Thoracic aorta (tissue), 2 donors: Measurements from ENCODE around the gene SLCO2B1. TPM values are rescaled to one million over a fixed set of nuclear protein-coding genes. Genes with fewer than 3 reads are reported as not detected.

ENCODE experiments used
- ATAC-seq: fragments of 150-250 bp; one replicate; pipeline ENCODE4 v1.8.0; 2017; ENCODE audit warnings: low read depth; ENCODE audit not compliant: insufficient number of reproducible peaks, low FRiP score
- DNase-seq: peaks from one replicate; pipeline ENCODE4 v3.0.0-alpha.2; 2020; ENCODE audit warnings: low spot score
- H3K27ac ChIP-seq, 2 donors: fragments of 200-600 bp; sonication (generic); 1 replicate in 1 of 2; 2 replicates in 1 of 2; pipeline ENCODE4 v1.5.1; 2016; ENCODE audit warnings: mild to moderate bottlenecking in 2 of 2, moderate library complexity in 2 of 2
- H3K27me3 ChIP-seq: fragments of 200-600 bp; sonication (generic); replicated peaks from 2 replicates; pipeline ENCODE4 v1.6.0; 2016; ENCODE audit warnings: mild to moderate bottlenecking; ENCODE audit not compliant: insufficient read depth
- H3K36me3 ChIP-seq: fragments of 200-600 bp; sonication (generic); one replicate; pipeline ENCODE4 v1.5.1; 2016
- H3K4me1 ChIP-seq, 2 donors: fragments of 200-600 bp; sonication (generic); 1 replicate in 1 of 2; 2 replicates in 1 of 2; pipeline versions ENCODE4 v1.5.1 to v1.6.0; 2016; ENCODE audit warnings: low read depth in 2 of 2, mild to moderate bottlenecking in 1 of 2; ENCODE audit not compliant: control insufficient read depth in 1 of 2
- H3K4me3 ChIP-seq: fragments of 200-600 bp; sonication (generic); 2 replicates; pipeline ENCODE4 v1.5.1; 2016; ENCODE audit warnings: mild to moderate bottlenecking
- H3K9me3 ChIP-seq: fragments of 200-600 bp; sonication (generic); 2 replicates; pipeline ENCODE4 v1.5.1; 2016
- total RNA-seq, 2 donors: library from RNA; depleted of rRNA; stranded (reverse); fragments of >200 nt; gene quantifications; one replicate each; pipeline versions ENCODE4 v1.1.0 to v1.2.3, GENCODE V29; 2016
- TF ChIP-seq, protein P1 (sequence below): fragments of 200-600 bp; sonication (generic); IDR thresholded peaks from one replicate; pipeline ENCODE4 v1.5.1; 2019; ENCODE audit warnings: antibody characterized with exemption

Gene SLCO2B1
- total RNA-seq, 2 donors from 2014 or later, result 107 to 692 TPM

DNA sequence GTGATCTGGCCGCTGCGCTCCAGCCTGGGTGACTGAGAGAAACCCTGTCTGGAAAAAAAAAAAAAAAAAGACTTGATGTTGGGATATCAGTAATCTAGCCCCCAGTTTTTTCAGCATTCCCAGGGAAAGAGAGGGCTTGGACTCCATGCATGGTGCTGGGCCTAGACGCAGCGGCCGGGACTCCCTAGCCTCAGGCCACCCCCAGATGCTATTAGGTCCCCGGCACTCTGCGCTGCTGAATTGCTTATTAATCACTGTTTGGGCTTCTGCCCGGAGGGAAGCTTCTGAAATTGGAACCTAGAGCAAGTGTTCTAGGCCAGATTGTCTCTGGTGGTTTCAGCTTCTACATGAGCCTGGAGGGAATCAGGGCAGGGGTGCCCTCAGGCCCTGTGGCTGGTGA lies 39.0 kb downstream of the SLCO2B1 start:
- H3K4me3 ChIP-seq, result no peak overlapping the region
- no peaks in the 10 kb centered on the region for H3K27me3 ChIP-seq
- H3K9me3 ChIP-seq, result no peaks in the 10 kb centered on the region
- TF ChIP-seq, protein P1, sequence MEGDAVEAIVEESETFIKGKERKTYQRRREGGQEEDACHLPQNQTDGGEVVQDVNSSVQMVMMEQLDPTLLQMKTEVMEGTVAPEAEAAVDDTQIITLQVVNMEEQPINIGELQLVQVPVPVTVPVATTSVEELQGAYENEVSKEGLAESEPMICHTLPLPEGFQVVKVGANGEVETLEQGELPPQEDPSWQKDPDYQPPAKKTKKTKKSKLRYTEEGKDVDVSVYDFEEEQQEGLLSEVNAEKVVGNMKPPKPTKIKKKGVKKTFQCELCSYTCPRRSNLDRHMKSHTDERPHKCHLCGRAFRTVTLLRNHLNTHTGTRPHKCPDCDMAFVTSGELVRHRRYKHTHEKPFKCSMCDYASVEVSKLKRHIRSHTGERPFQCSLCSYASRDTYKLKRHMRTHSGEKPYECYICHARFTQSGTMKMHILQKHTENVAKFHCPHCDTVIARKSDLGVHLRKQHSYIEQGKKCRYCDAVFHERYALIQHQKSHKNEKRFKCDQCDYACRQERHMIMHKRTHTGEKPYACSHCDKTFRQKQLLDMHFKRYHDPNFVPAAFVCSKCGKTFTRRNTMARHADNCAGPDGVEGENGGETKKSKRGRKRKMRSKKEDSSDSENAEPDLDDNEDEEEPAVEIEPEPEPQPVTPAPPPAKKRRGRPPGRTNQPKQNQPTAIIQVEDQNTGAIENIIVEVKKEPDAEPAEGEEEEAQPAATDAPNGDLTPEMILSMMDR, result no peak
- no peaks in the 10 kb centered on the region for H3K36me3 ChIP-seq
- ATAC-seq, result no peak
- no peak overlapping the region for H3K27ac ChIP-seq
- no peak for DNase-seq
- H3K4me1 ChIP-seq, result peaks cover 0 to 18% of the 10 kb centered on the region in 2 donors

DNA sequence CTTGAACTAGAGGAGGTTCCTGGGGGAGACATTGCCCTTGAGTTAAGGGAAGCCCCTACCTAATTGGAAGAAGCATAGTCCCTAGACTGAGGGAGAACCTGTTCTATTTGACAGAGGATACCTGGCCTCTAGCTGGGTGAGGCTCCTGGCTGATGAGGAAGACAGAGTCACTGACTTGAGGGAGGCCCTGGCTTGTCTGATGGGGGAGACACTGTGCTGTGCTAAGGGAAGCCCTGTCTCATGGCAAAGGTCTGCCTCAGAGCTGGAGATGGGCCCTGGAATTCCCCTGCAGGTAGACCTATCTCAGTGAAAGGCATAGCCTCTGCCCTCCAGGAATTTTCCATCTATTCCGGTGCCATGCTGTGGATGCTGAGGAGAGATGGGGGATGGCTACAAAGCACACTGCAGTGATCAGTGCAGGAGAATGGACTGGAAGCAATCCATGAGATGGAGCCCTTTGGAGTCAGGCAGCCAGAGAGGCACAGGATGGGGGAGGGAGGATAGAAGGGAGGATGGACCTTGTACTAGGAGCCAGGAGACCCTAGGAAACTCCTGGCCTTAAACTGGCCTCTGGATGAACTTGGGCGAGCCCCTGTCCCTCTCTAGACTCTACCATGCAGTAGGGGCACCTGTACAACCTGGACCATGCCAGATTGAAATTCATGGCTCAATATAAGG lies 39.9 kb downstream of the SLCO2B1 start:
- Histone ChIP-seq H3K27me3 (no peaks in the 10 kb centered on the region), H3K36me3 (no peaks in the 10 kb centered on the region), H3K27ac (no peak overlapping the region), H3K4me1 (peaks cover 0 to 27% of the 10 kb centered on the region in 2 donors), H3K9me3 (no peaks in the 10 kb centered on the region), H3K4me3 (no peak overlapping the region)
- DNase-seq (no peak), ATAC-seq (no peak)
- TF ChIP-seq, protein P1, result no peak

DNA sequence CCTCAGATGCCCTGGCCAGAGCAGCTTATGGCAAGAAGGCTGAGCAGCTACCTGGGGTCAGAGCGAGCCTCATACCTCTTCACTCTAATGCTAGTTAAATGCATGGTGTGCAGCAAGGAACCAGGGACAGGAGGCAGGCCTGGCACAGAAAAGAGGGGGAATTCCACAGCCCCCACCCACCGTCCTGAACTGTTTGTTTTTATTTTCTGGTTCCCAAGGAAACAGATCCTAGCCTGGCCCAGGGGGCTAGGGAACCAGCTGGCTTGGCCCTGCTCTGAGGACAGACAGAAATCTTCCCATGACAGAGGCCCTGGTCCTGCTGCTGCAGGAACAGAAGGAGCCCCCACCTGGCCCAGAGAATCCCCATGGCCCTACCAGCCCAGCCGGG lies 40.4 kb downstream of the SLCO2B1 start:
- Histone ChIP-seq H3K36me3 (no peaks in the 10 kb centered on the region), H3K27ac (no peak overlapping the region), H3K27me3 (no peaks in the 10 kb centered on the region), H3K4me1 (peaks cover 0 to 27% of the 10 kb centered on the region in 2 donors), H3K9me3 (no peaks in the 10 kb centered on the region), H3K4me3 (no peak overlapping the region)
- ATAC-seq, result no peak
- TF ChIP-seq, protein P1, result no peak
- DNase-seq, result no peak

DNA sequence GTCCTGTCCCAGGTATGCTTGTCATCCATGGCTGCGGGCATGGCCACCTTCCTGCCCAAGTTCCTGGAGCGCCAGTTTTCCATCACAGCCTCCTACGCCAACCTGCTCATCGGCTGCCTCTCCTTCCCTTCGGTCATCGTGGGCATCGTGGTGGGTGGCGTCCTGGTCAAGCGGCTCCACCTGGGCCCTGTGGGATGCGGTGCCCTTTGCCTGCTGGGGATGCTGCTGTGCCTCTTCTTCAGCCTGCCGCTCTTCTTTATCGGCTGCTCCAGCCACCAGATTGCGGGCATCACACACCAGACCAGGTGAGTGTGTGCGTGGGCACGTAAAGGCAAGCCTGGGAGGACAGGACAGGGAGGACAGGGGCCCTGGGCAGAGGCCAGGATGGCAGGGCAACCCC lies 42.4 kb downstream of the SLCO2B1 start:
- Histone ChIP-seq H3K27ac (no peak overlapping the region), H3K4me3 (no peak overlapping the region), H3K9me3 (no peaks in the 10 kb centered on the region), H3K36me3 (no peaks in the 10 kb centered on the region), H3K27me3 (no peaks in the 10 kb centered on the region), H3K4me1 (peaks cover 0 to 27% of the 10 kb centered on the region in 2 donors)
- ATAC-seq (no peak), DNase-seq (no peak)
- TF ChIP-seq, protein P1, result no peak

DNA sequence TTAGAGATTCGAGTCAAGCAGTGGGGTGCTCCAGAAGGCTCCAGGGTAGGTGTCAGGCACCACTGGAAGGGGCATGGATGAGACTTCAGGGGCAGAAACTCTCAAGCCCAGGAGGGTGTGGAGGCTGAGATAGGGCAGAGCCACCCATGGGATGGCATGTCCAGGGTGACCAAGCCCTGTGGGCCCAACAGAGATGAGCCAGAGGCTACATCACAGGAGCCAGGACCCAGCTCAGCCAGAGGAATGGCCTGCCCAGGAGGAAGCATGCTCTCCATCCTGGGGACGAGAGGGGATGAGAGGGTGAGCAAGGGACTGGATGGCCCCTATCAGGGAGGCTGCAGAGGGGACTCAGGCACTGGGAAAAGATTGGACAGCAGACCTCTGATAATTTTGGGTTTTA lies 42.8 kb downstream of the SLCO2B1 start:
- H3K27ac ChIP-seq, result no peak overlapping the region
- DNase-seq (no peak), ATAC-seq (no peak)
- H3K9me3 ChIP-seq, result no peaks in the 10 kb centered on the region
- no peaks in the 10 kb centered on the region for H3K36me3 ChIP-seq
- no peaks in the 10 kb centered on the region for H3K27me3 ChIP-seq
- H3K4me3 ChIP-seq, result no peak overlapping the region
- TF ChIP-seq, protein P1, result no peak
- H3K4me1 ChIP-seq, result peaks cover 0 to 27% of the 10 kb centered on the region in 2 donors
